Kidney (tissue), 14 donors: Measurements from ENCODE around the gene AGPAT4. TPM values are rescaled to one million over a fixed set of nuclear protein-coding genes. Genes with fewer than 3 reads are reported as not detected.

Experiments used
- DNase-seq, 5 donors: peaks; one replicate each; pipeline ENCODE4 v3.0.0-alpha.2; 2013 to 2020
- FAIRE-seq: peaks from 2 replicates; lab custom pipeline; 2012; peaks lifted over from hg19 to GRCh38; lab: Jason Lieb, UNC
- H3K27ac ChIP-seq, 2 donors: one replicate each; pipeline ENCODE4 v1.7.0; 2013; ENCODE audit warnings: low read depth in 2 of 2, low read length in 2 of 2, inconsistent platforms in 1 of 2
- H3K27me3 ChIP-seq: one replicate; pipeline ENCODE4 v1.7.1; 2013; ENCODE audit warnings: low read length, inconsistent platforms; ENCODE audit not compliant: control insufficient read depth, insufficient read depth
- H3K36me3 ChIP-seq, 3 donors: one replicate each; pipeline versions ENCODE4 v1.7.0 to v1.7.1; 2013; ENCODE audit warnings: low read length in 3 of 3, control low read depth in 1 of 3, inconsistent platforms in 1 of 3; ENCODE audit not compliant: insufficient read depth in 3 of 3, control insufficient read depth in 2 of 3
- H3K4me1 ChIP-seq, 3 donors: one replicate each; pipeline versions ENCODE4 v1.7.0 to v1.7.1; 2013; ENCODE audit warnings: low read length in 3 of 3, inconsistent platforms in 1 of 3, low read depth in 1 of 3; ENCODE audit not compliant: control insufficient read depth in 2 of 3, insufficient read depth in 2 of 3
- H3K4me3 ChIP-seq, 3 donors: one replicate each; pipeline versions ENCODE4 v1.7.0 to v1.8.1; 2013; ENCODE audit warnings: low read length in 3 of 3, control low read depth in 1 of 3, inconsistent platforms in 1 of 3
- H3K9ac ChIP-seq, 3 donors: one replicate each; pipeline versions ENCODE4 v1.7.0 to v1.7.1; 2013; ENCODE audit warnings: low read length in 3 of 3, control low read depth in 1 of 3, inconsistent platforms in 1 of 3
- H3K9me3 ChIP-seq, 3 donors: one replicate each; pipeline versions ENCODE4 v1.7.0 to v1.7.1; 2013; ENCODE audit warnings: low read length in 3 of 3, control low read depth in 1 of 3, inconsistent platforms in 1 of 3; ENCODE audit not compliant: control insufficient read depth in 2 of 3, insufficient read depth in 1 of 3
- intact Hi-C: fragments of 100-400 bp; cut with DNase I; formaldehyde crosslinking; loops from one replicate; pipeline ENCODE4 v1.11.1; 2022
- polyA plus RNA-seq: library from polyadenylated mRNA; stranded (reverse); fragments of 350-450 nt; fragmentation: Illumina TruSeq; extraction: RNeasy Lipid Tissue Mini Kit (QIAGEN cat#74804); gene quantifications from one replicate; pipeline ENCODE4 v1.2.3, GENCODE V29; 2014; ENCODE audit warnings: low read depth, low replicate concordance; ENCODE audit not compliant: insufficient read depth
- total RNA-seq: library from RNA; stranded (reverse); fragmentation: NEBNext Ultra II Directional; extraction: Animal tissue kit (Norgen Biotek cat#: 25700); gene quantifications from one replicate; pipeline ENCODE4 v1.2.1, GENCODE V29; 2021
- TF ChIP-seq, protein P1 (sequence below): IDR thresholded peaks from 3 replicates; pipeline ENCODE4 v1.5.1; 2012; ENCODE audit warnings: mild to moderate bottlenecking, moderate library complexity, borderline replicate concordance; ENCODE audit not compliant: insufficient read depth; ENCODE audit errors: extremely low read depth
- donor health status: control.
- donor health status: control.
- donor health status: control.
- donor health status: control.
- donor health status: control.
- donor health status: DM: yes; HTN: yes; CAD: no.
- donor health status: Normal renal cell carcinoma (clear cell type).

AGPAT4 gene
- total and polyA plus RNA-seq, 2 donors from 2014 or later, result 3.3 to 12.3 TPM

DNA sequence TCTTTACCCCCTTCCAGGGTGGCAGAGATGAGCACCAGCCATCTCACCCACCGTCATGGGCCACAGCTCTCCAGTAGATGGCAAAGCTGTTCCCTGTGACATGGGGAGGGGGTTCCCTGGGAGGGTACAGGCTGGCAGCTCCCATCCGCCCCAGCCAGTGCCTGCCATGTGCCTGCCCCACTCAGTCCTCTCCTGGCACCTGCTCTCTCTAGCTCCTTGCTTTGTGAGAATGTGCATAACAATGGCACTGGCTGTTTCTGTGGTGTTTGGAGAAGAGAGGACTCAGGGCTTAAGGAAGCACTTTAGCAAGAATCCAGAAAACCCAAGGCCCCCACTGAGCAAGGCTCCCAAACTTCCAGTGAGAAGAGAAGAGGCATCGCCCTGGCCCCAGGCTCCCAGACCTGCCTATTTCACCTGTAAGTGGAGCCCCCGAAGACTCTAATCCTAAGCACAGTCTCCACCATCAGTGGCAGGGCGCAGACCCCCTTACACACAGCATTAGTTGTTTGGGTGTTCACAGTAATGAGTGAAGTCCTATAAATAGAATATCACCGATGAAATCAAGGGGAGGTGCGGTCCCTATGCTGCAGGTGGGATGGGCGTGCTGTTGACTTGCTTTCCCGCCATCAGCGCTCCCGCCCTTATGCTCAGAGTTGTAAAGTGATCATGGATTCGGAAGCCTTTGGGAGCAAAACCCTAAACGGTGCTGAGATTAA lies 110.2 kb downstream of the AGPAT4 start:
- Histone ChIP-seq H3K27me3 (no peaks in the 10 kb centered on the region), H3K4me3 (no peak overlapping the region), H3K9me3 (no peaks in the 10 kb centered on the region), H3K36me3 (no peaks in the 10 kb centered on the region), H3K4me1 (no peaks in the 10 kb centered on the region), H3K9ac (no peak overlapping the region), H3K27ac (no peak overlapping the region)
- intact Hi-C loops, result no loop called here
- no peak for DNase-seq
- FAIRE-seq, result no peak
- TF ChIP-seq, protein P1, sequence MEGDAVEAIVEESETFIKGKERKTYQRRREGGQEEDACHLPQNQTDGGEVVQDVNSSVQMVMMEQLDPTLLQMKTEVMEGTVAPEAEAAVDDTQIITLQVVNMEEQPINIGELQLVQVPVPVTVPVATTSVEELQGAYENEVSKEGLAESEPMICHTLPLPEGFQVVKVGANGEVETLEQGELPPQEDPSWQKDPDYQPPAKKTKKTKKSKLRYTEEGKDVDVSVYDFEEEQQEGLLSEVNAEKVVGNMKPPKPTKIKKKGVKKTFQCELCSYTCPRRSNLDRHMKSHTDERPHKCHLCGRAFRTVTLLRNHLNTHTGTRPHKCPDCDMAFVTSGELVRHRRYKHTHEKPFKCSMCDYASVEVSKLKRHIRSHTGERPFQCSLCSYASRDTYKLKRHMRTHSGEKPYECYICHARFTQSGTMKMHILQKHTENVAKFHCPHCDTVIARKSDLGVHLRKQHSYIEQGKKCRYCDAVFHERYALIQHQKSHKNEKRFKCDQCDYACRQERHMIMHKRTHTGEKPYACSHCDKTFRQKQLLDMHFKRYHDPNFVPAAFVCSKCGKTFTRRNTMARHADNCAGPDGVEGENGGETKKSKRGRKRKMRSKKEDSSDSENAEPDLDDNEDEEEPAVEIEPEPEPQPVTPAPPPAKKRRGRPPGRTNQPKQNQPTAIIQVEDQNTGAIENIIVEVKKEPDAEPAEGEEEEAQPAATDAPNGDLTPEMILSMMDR, result no peak

DNA sequence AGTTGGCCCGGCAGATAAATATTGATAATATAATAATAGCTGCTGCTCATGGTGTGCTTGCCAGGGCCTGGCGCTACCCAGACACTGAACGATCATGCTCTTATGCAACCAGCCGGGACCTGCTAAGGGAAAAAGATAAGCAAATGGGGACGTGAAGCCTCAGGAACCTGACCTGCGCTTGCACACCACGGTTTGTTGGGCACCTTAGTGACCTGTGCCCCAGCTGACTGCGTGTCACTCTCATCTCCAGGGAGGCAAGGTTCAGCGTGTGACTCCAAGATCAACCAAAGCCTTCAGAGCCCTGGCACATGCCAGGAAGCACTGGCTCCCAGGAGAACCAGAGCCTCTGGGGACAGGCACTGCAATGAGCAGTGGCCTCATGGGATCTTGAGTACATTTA lies 111.1 kb downstream of the AGPAT4 start:
- H3K9me3 ChIP-seq, result no peaks in the 10 kb centered on the region
- no peak overlapping the region for H3K9ac ChIP-seq
- no peaks in the 10 kb centered on the region for H3K36me3 ChIP-seq
- no peaks in the 10 kb centered on the region for H3K27me3 ChIP-seq
- TF ChIP-seq, protein P1, result no peak
- H3K27ac ChIP-seq, result no peak overlapping the region
- no peak for DNase-seq
- H3K4me3 ChIP-seq, result no peak overlapping the region
- intact Hi-C loops, result no loop called here
- H3K4me1 ChIP-seq, result no peaks in the 10 kb centered on the region
- no peak for FAIRE-seq

DNA sequence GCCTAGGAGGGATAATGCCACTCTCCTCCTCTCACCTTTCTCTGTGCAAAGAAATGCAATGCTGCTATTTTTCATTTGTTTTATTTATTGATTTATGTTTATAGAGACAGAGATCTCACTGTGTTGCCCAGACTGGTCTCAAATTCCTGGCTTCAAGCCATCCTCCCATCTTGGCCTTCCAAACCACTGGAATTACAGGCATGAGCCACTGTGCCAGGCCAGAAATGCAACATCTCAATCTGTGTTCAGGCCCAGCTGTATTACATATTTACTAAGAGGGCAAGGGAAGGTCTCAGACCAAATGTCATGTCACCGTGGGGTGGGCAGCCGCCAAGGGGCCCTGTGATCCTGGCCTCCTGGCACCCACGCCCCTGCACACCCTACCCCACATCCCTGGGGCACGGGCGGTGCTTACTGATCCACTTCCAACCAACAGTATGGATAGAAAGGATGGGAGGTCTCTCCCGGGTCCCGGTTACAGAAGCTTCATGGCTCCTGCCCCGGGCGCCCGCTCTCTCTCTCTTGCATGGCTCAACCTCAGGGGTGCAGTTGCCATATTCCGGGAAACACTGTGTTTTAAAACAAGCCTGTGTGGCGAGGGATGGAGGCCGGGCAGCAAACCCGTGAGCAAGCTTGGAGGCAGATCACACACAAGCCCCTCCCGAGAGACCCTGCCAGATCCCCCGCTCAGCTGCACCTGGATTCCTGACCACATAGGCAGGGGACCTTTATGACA lies 111.8 kb downstream of the AGPAT4 start:
- H3K27ac ChIP-seq, result no peak overlapping the region
- TF ChIP-seq, protein P1, result no peak
- no peaks in the 10 kb centered on the region for H3K36me3 ChIP-seq
- DNase-seq, result no peak
- intact Hi-C loops, result no loop called here
- no peak overlapping the region for H3K4me3 ChIP-seq
- H3K9me3 ChIP-seq, result no peaks in the 10 kb centered on the region
- FAIRE-seq, result no peak
- no peaks in the 10 kb centered on the region for H3K4me1 ChIP-seq
- H3K9ac ChIP-seq, result no peak overlapping the region
- H3K27me3 ChIP-seq, result no peaks in the 10 kb centered on the region
